Measurements from ENCODE around the gene SMAD7. TPM values are rescaled to one million over a fixed set of nuclear protein-coding genes. Genes with fewer than 3 reads are reported as not detected.

The SMAD7 gene
- total and polyA plus RNA-seq, 7 donors: 13.2 to 29.1 (median 19.0) TPM

DNA sequence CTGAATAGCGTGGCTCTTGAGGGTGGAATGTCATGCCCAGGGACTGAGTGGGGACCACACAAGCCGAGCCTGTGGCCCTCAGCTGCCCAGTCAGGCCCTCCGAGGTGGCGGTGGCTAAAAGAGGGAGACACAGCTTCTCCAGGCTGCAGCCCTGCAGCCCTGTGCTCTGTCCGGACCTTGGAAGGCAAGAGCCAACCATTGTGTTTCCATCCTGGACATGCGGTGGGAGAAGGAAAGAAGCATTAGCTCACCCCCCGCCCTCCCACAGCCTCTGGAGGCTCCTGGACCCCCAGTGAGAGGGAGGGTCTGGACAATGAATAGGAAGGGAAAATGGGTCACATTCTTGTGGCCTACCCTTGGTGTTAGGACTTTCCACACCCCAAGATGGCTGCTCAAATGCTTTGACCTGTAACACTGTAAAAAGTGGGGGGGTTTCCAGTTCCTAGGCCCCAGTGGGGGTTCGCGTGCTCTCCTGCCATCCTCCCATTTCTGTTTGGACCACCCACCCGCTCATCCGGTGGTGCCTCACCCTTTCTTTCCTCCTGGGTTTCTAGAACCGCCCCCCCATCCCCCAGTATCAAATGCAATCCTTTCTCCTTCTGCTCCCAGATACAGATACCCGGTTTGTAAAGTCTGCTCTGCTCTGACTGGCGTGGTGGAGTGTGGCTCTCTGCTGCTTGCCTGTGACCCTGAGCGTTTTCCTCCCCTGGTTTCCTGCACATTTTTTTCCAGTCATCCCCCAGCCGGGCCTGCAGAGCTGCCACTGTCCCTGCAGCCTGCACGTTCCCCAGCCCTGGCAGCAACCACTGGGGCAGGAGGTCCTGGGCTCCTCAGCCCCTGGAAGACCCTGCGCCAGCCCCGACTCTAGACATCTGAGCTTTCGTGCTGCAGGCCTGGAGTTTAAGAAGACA is 36.3 kb upstream of the SMAD7 start:
- no peaks in the 10 kb centered on the region for H3K27me3 ChIP-seq
- H3K9me3 ChIP-seq: no peaks in the 10 kb centered on the region
- peaks cover 0 to 15% (median 0%) of the 10 kb centered on the region in 4 donors for H3K4me1 ChIP-seq
- H3K4me3 ChIP-seq: no peak overlapping the region
- H3K27ac ChIP-seq: no peak overlapping the region
- 95% methylated on average over 20 of the region's 20 CpGs for WGBS, 2 donors
- TF ChIP-seq POLR2A (IDR thresholded peaks at IDR 0.05) (no peak), EP300 (IDR thresholded peaks at IDR 0.05) (no peak), POLR2AphosphoS5 (IDR thresholded peaks at IDR 0.05) (no peak)
- TF ChIP-seq, protein P1, sequence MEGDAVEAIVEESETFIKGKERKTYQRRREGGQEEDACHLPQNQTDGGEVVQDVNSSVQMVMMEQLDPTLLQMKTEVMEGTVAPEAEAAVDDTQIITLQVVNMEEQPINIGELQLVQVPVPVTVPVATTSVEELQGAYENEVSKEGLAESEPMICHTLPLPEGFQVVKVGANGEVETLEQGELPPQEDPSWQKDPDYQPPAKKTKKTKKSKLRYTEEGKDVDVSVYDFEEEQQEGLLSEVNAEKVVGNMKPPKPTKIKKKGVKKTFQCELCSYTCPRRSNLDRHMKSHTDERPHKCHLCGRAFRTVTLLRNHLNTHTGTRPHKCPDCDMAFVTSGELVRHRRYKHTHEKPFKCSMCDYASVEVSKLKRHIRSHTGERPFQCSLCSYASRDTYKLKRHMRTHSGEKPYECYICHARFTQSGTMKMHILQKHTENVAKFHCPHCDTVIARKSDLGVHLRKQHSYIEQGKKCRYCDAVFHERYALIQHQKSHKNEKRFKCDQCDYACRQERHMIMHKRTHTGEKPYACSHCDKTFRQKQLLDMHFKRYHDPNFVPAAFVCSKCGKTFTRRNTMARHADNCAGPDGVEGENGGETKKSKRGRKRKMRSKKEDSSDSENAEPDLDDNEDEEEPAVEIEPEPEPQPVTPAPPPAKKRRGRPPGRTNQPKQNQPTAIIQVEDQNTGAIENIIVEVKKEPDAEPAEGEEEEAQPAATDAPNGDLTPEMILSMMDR (IDR thresholded peaks at IDR 0.05): no peak
- intact Hi-C loops (cut with DNase I): no loop called here
- no peaks in the 10 kb centered on the region for H3K36me3 ChIP-seq
- no peak for DNase-seq

DNA sequence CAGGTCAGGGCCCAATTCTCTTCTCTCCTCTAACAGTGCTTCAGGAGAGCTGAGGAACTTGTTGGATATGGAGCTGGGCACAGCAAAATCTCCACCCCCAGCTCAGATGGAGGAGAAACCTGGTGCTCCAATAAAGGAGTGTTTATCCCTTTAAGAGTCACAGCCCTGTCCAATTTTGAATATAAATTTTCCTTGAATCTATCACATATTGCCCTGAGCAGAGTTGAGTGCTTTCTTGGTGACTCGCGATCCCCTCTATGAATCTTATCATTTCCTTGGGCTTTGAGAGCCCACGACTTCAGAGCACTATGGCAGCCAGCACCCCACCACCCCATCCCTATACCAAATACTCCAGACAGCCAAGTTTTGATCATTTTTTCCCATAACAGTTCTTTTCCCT is 34.4 kb upstream of the SMAD7 start:
- intact Hi-C loops (cut with DNase I): no loop called here
- no peaks in the 10 kb centered on the region for H3K27me3 ChIP-seq
- no peaks in the 10 kb centered on the region for H3K36me3 ChIP-seq
- no peak overlapping the region for H3K4me3 ChIP-seq
- 83 to 94% methylated on average over 3 of the region's 3 CpGs for WGBS, 2 donors
- no peaks in the 10 kb centered on the region for H3K4me1 ChIP-seq
- H3K9me3 ChIP-seq: no peaks in the 10 kb centered on the region
- H3K27ac ChIP-seq: no peak overlapping the region
- no peak for DNase-seq
- no peak for TF ChIP-seq EP300 (IDR thresholded peaks at IDR 0.05)
- no peak for TF ChIP-seq POLR2A (IDR thresholded peaks at IDR 0.05)
- no peak for TF ChIP-seq POLR2AphosphoS5 (IDR thresholded peaks at IDR 0.05)
- TF ChIP-seq, protein P1 (IDR thresholded peaks at IDR 0.05): no peak

DNA sequence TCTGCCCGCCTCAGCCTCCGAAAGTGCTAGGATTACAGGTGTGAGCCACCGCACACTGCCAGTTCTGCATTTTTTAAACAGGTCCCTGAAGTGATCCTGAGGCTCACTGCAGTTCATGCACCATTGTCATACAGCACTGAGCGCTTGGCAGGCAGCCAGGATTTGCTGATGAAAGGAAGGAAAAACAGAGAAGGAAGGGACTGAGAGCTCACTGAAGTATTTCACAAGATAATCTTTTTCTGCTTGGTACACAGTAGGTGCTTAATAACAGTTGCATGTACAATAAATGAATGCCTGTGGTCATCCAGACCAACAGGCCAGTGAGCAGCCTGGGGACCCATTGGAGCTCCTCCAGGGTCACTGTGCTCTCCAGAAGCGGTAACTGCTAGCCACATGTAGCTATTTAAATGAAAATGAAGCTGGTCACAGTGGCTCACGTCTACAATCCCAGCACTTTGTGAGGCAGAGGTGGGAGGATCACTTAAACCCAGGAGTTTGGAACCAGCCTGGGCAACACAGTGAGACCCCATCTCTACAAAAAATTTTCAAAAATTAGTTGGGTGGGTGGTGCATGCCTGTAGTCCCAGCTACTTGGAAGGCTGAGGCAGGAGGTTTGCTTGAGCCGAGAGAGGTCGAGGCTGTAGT is 33.1 kb upstream of the SMAD7 start:
- no peak for DNase-seq
- Histone ChIP-seq H3K27me3 (no peaks in the 10 kb centered on the region), H3K4me3 (no peak overlapping the region), H3K36me3 (no peaks in the 10 kb centered on the region), H3K4me1 (no peaks in the 10 kb centered on the region), H3K9me3 (no peaks in the 10 kb centered on the region), H3K27ac (no peak overlapping the region)
- WGBS, 2 donors: 84 to 94% methylated on average over 8 of the region's 8 CpGs
- TF ChIP-seq POLR2AphosphoS5 (IDR thresholded peaks at IDR 0.05) (no peak), EP300 (IDR thresholded peaks at IDR 0.05) (no peak), POLR2A (IDR thresholded peaks at IDR 0.05) (no peak)
- TF ChIP-seq, protein P1 (IDR thresholded peaks at IDR 0.05): no peak
- intact Hi-C loops (cut with DNase I): no loop called here

DNA sequence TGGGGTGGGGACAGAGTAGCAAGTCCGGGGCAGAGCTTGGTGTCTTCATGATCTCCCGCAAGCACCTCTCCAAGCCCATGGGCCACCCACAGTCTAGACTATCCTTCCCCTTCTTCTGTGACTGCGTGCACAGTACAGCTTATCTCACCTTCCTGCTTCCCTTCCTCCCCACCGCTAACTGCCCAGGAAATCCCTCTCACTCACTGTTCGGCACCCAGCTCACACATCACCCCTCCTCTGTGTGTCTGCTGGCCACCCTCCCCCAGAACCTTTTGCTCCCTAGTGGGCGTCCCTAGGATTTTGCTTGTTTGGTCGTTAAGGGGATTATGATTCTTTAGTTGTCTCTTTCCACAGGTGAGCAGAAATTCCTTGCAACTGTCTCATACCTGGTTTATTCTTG is 31.5 kb upstream of the SMAD7 start:
- intact Hi-C loops (cut with DNase I): no loop called here
- TF ChIP-seq EP300 (IDR thresholded peaks at IDR 0.05): no peak
- TF ChIP-seq POLR2AphosphoS5 (IDR thresholded peaks at IDR 0.05): no peak
- no peak for TF ChIP-seq POLR2A (IDR thresholded peaks at IDR 0.05)
- TF ChIP-seq, protein P1 (IDR thresholded peaks at IDR 0.05): no peak
- 54 to 70% methylated on average over 7 of the region's 7 CpGs for WGBS, 2 donors

More for the DNA sequence above, 31.5 kb upstream of the SMAD7 start:
- DNase-seq: no peak
- Histone ChIP-seq H3K4me3 (no peak overlapping the region), H3K27me3 (no peaks in the 10 kb centered on the region), H3K9me3 (no peaks in the 10 kb centered on the region), H3K27ac (no peak overlapping the region), H3K36me3 (no peaks in the 10 kb centered on the region), H3K4me1 (no peaks in the 10 kb centered on the region)
